ENCODE measurements around the gene MUC15.

DNA sequence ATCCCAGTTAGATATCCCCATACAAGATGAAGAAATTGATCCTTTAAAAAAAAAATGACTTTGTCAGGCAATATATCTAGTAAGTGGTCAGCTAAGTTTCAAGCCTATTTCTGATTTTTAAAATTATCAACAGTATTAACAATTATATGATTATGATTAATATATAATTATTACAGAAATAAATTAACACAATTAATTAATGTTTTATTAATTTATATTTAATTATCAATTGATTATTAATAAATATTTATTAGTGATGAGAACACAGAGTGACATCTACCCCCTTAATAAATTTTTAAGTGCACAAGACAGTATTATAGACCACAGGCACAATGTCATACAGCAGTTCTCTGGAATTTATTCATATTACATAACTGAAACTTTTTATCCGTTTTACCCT is 22.0 kb downstream of the MUC15 start:
- TF ChIP-seq, protein P1, sequence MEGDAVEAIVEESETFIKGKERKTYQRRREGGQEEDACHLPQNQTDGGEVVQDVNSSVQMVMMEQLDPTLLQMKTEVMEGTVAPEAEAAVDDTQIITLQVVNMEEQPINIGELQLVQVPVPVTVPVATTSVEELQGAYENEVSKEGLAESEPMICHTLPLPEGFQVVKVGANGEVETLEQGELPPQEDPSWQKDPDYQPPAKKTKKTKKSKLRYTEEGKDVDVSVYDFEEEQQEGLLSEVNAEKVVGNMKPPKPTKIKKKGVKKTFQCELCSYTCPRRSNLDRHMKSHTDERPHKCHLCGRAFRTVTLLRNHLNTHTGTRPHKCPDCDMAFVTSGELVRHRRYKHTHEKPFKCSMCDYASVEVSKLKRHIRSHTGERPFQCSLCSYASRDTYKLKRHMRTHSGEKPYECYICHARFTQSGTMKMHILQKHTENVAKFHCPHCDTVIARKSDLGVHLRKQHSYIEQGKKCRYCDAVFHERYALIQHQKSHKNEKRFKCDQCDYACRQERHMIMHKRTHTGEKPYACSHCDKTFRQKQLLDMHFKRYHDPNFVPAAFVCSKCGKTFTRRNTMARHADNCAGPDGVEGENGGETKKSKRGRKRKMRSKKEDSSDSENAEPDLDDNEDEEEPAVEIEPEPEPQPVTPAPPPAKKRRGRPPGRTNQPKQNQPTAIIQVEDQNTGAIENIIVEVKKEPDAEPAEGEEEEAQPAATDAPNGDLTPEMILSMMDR (IDR thresholded peaks at IDR 0.05) = no peak
- no peak for TF ChIP-seq POLR2A (IDR thresholded peaks at IDR 0.05)

All from right lobe of liver (tissue), 4 donors.